ENCODE results near the gene ITPR3.

DNA sequence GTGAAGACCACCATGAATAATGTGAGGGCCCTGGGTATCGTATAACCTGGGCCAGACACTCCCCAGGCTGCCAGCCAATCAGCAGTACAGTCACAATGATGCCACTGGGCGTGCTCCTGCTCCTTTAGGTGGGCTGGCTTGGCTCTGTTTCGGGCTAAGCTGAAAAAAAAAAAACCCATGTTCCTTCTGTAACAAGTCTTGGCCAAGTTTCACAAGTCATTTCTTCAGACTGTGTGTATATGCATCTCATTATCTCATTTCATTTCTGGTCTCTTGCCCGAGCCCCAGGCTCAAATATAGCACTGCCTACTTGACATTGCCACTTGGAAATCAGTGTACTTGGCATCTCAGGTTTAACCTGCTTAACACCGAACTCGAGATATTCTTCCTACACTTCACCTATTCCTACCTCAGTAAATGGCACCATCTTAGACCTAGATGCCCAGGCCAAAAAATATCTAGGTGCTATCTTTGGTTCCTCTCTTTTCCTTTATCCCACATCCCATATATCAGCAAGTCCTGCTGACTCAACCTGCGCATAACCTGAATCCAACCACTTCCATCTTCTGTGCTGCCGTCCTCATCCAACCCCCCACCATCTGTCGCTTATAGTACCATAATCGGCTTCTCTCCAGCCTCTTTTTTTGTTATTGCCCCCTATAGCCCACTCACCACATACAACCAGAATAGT, 88.6 kb downstream of the ITPR3 start:
- TF ChIP-seq MYNN (CRISPR knock-in tag; IDR thresholded peaks at IDR 0.05; ENCODE audit: low read depth): no peak
- TF ChIP-seq, protein P1, sequence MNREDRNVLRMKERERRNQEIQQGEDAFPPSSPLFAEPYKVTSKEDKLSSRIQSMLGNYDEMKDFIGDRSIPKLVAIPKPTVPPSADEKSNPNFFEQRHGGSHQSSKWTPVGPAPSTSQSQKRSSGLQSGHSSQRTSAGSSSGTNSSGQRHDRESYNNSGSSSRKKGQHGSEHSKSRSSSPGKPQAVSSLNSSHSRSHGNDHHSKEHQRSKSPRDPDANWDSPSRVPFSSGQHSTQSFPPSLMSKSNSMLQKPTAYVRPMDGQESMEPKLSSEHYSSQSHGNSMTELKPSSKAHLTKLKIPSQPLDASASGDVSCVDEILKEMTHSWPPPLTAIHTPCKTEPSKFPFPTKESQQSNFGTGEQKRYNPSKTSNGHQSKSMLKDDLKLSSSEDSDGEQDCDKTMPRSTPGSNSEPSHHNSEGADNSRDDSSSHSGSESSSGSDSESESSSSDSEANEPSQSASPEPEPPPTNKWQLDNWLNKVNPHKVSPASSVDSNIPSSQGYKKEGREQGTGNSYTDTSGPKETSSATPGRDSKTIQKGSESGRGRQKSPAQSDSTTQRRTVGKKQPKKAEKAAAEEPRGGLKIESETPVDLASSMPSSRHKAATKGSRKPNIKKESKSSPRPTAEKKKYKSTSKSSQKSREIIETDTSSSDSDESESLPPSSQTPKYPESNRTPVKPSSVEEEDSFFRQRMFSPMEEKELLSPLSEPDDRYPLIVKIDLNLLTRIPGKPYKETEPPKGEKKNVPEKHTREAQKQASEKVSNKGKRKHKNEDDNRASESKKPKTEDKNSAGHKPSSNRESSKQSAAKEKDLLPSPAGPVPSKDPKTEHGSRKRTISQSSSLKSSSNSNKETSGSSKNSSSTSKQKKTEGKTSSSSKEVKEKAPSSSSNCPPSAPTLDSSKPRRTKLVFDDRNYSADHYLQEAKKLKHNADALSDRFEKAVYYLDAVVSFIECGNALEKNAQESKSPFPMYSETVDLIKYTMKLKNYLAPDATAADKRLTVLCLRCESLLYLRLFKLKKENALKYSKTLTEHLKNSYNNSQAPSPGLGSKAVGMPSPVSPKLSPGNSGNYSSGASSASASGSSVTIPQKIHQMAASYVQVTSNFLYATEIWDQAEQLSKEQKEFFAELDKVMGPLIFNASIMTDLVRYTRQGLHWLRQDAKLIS (CRISPR knock-in tag; IDR thresholded peaks at IDR 0.05): no peak
- no peak for TF ChIP-seq RERE (CRISPR knock-in tag; IDR thresholded peaks at IDR 0.05; ENCODE audit: low read depth)
- no peak for TF ChIP-seq ZC3H13 (CRISPR knock-in tag; IDR thresholded peaks at IDR 0.05)
- no peak for TF ChIP-seq ZSCAN30 (CRISPR knock-in tag; IDR thresholded peaks at IDR 0.05)
- TF ChIP-seq, protein P2, sequence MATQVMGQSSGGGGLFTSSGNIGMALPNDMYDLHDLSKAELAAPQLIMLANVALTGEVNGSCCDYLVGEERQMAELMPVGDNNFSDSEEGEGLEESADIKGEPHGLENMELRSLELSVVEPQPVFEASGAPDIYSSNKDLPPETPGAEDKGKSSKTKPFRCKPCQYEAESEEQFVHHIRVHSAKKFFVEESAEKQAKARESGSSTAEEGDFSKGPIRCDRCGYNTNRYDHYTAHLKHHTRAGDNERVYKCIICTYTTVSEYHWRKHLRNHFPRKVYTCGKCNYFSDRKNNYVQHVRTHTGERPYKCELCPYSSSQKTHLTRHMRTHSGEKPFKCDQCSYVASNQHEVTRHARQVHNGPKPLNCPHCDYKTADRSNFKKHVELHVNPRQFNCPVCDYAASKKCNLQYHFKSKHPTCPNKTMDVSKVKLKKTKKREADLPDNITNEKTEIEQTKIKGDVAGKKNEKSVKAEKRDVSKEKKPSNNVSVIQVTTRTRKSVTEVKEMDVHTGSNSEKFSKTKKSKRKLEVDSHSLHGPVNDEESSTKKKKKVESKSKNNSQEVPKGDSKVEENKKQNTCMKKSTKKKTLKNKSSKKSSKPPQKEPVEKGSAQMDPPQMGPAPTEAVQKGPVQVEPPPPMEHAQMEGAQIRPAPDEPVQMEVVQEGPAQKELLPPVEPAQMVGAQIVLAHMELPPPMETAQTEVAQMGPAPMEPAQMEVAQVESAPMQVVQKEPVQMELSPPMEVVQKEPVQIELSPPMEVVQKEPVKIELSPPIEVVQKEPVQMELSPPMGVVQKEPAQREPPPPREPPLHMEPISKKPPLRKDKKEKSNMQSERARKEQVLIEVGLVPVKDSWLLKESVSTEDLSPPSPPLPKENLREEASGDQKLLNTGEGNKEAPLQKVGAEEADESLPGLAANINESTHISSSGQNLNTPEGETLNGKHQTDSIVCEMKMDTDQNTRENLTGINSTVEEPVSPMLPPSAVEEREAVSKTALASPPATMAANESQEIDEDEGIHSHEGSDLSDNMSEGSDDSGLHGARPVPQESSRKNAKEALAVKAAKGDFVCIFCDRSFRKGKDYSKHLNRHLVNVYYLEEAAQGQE (IDR thresholded peaks at IDR 0.05; ENCODE audit: borderline replicate concordance in 1 of 2, low read depth in 1 of 2, low read length in 2 of 2): no peak
- TF ChIP-seq HMG20B (CRISPR knock-in tag; conservative IDR thresholded peaks at IDR 0.05): no peak
- TF ChIP-seq MYC (CRISPR knock-in tag; IDR thresholded peaks at IDR 0.05; ENCODE audit: borderline replicate concordance): no peak
- no peak for TF ChIP-seq CTCF (CRISPR knock-in tag; IDR thresholded peaks at IDR 0.05)
- TF ChIP-seq ZBTB3 (CRISPR knock-in tag; IDR thresholded peaks at IDR 0.05; ENCODE audit: borderline replicate concordance, low read depth): no peak
- TF ChIP-seq HES4 (CRISPR knock-in tag; IDR thresholded peaks at IDR 0.05; ENCODE audit: borderline replicate concordance): no peak

All from HepG2 (cell line).